OCI-LY1 (cell line): ENCODE data around the gene MAPK1IP1L.
"Not testable (repeated sequence)": the region's sequence is repeated elsewhere in the genome, so short reads cannot be mapped to it uniquely, and the experiment has no call there.

Experiments
- H2AFZ ChIP-seq: fragments of 200-600 bp; sonication (generic), shearing (Covaris generic); 2 replicates; pipeline ENCODE4 v1.6.0; 2014; ENCODE audit warnings: antibody characterized with exemption, mild to moderate bottlenecking, low read length
- H3F3A ChIP-seq: fragments of 200-600 bp; sonication (generic), shearing (Covaris generic); 2 replicates; pipeline ENCODE4 v1.6.0; 2014; ENCODE audit warnings: mild to moderate bottlenecking, antibody characterized with exemption, low read length, moderate library complexity; ENCODE audit not compliant: insufficient read depth
- H3K27ac ChIP-seq: fragments of 200-600 bp; sonication (generic); 2 replicates; pipeline ENCODE4 v1.5.1; 2014; ENCODE audit warnings: low read length, mixed run types, mild to moderate bottlenecking, low read depth; ENCODE audit not compliant: poor library complexity, severe bottlenecking
- H3K27me3 ChIP-seq: fragments of 200-600 bp; sonication (generic); 2 replicates; pipeline ENCODE4 v1.6.0; 2014; ENCODE audit warnings: antibody characterized with exemption, mild to moderate bottlenecking, low read length, moderate library complexity; ENCODE audit not compliant: insufficient read depth
- H3K36me3 ChIP-seq: fragments of 200-600 bp; sonication (generic); 2 replicates; pipeline ENCODE4 v1.6.1; 2014; ENCODE audit warnings: mild to moderate bottlenecking, antibody characterized with exemption, low read length, moderate library complexity, mixed read lengths; ENCODE audit not compliant: insufficient read depth
- H3K4me1 ChIP-seq: fragments of 200-600 bp; sonication (generic); 2 replicates; pipeline ENCODE4 v1.5.1; 2014; ENCODE audit warnings: mild to moderate bottlenecking, low read length, moderate library complexity; ENCODE audit not compliant: insufficient read depth, severe bottlenecking
- H3K4me2 ChIP-seq: fragments of 200-600 bp; sonication (generic), shearing (Covaris generic); 2 replicates; pipeline ENCODE4 v1.6.1; 2014; ENCODE audit warnings: low read length
- H3K4me3 ChIP-seq: fragments of 200-600 bp; sonication (generic); 2 replicates; pipeline ENCODE4 v1.5.1; 2014; ENCODE audit warnings: low read length, low read depth, mild to moderate bottlenecking, mixed read lengths; ENCODE audit not compliant: poor library complexity, severe bottlenecking
- H3K79me2 ChIP-seq: fragments of 200-600 bp; shearing (Covaris generic); 2 replicates; pipeline ENCODE4 v1.6.1; 2016; ENCODE audit warnings: mixed run types, low read length, mixed read lengths; ENCODE audit not compliant: insufficient read depth
- H3K9ac ChIP-seq: fragments of 200-600 bp; sonication (generic), shearing (Covaris generic); 2 replicates; pipeline ENCODE4 v1.6.1; 2014; ENCODE audit warnings: mild to moderate bottlenecking, low read length, mixed read lengths
- H3K9me2 ChIP-seq: fragments of 200-600 bp; sonication (generic), shearing (Covaris generic); 2 replicates; pipeline ENCODE4 v1.6.1; 2014; ENCODE audit warnings: low read depth, mild to moderate bottlenecking, low read length, mixed read lengths
- H3K9me3 ChIP-seq: fragments of 200-600 bp; shearing (Covaris generic); 2 replicates; pipeline ENCODE4 v1.6.1; 2014; ENCODE audit warnings: low read length, mixed read lengths
- H4K20me1 ChIP-seq: fragments of 200-600 bp; sonication (generic), shearing (Covaris generic); 2 replicates; pipeline ENCODE4 v1.6.0; 2016; ENCODE audit warnings: mild to moderate bottlenecking, low read length; ENCODE audit not compliant: insufficient read depth
- CTCF ChIP-seq: fragments of 200-600 bp; sonication (generic), shearing (Covaris generic); IDR thresholded peaks from 2 replicates; pipeline ENCODE4 v1.5.1; 2017; ENCODE audit warnings: mild to moderate bottlenecking, antibody characterized with exemption, low read length, moderate library complexity, mixed read lengths
- EZH2 ChIP-seq: fragments of 200-600 bp; sonication (generic), shearing (Covaris generic); IDR thresholded peaks from 2 replicates; pipeline ENCODE4 v1.8.0; 2017; ENCODE audit warnings: borderline replicate concordance, mixed run types, mild to moderate bottlenecking, antibody characterized with exemption, low read length, moderate library complexity, mixed read lengths

Gene MAPK1IP1L

GRCh38 chr14:55059333-55059732, 7.9 kb downstream of the MAPK1IP1L start:
- no peak overlapping the region for H3K4me3 ChIP-seq
- H3K27ac ChIP-seq: no peak overlapping the region
- no peak overlapping the region for H3K9ac ChIP-seq
- no peaks in the 10 kb centered on the region for H3K9me3 ChIP-seq
- no peaks in the 10 kb centered on the region for H3K9me2 ChIP-seq
- TF ChIP-seq EZH2 (no peak), CTCF (no peak)
- H3K4me2 ChIP-seq: no peak overlapping the region
- peaks cover 62% of the 10 kb centered on the region for H3K79me2 ChIP-seq
- H3K27me3 ChIP-seq: no peaks in the 10 kb centered on the region
- H4K20me1 ChIP-seq: no peaks in the 10 kb centered on the region
- H3K36me3 ChIP-seq: peaks cover 79% of the 10 kb centered on the region
- H2AFZ ChIP-seq: no peak overlapping the region
- no peaks in the 10 kb centered on the region; the same call in 1 of the 2 replicates for H3F3A ChIP-seq
- no peaks in the 10 kb centered on the region for H3K4me1 ChIP-seq

GRCh38 chr14:55062517-55063351, 11.3 kb downstream of the MAPK1IP1L start:
- H3F3A ChIP-seq: no peaks in the 10 kb centered on the region; the same call in 1 of the 2 replicates
- H3K4me3 ChIP-seq: no peak overlapping the region
- H3K36me3 ChIP-seq: peaks cover 75% of the 10 kb centered on the region
- no peak overlapping the region for H3K9ac ChIP-seq
- TF ChIP-seq CTCF (no peak), EZH2 (no peak)
- peaks cover 29% of the 10 kb centered on the region for H3K79me2 ChIP-seq
- H3K27me3 ChIP-seq: no peaks in the 10 kb centered on the region
- no peak overlapping the region for H3K4me2 ChIP-seq
- no peaks in the 10 kb centered on the region for H3K4me1 ChIP-seq
- H3K27ac ChIP-seq: no peak overlapping the region
- no peaks in the 10 kb centered on the region for H4K20me1 ChIP-seq
- no peak overlapping the region for H2AFZ ChIP-seq
- no peaks in the 10 kb centered on the region for H3K9me3 ChIP-seq
- H3K9me2 ChIP-seq: no peaks in the 10 kb centered on the region

- H4K20me1 ChIP-seq, H3K9ac ChIP-seq, H3K4me2 ChIP-seq, H3K4me1 ChIP-seq, H3K27me3 ChIP-seq, H3K9me3 ChIP-seq, H3K9me2 ChIP-seq, H3K27ac ChIP-seq, H2AFZ ChIP-seq, H3K4me3 ChIP-seq, H3F3A ChIP-seq: not testable (repeated sequence)
- H3K36me3 ChIP-seq: peaks cover 63% of the 10 kb centered on the region
- H3K79me2 ChIP-seq: peaks cover 11% of the 10 kb centered on the region
Measured at GRCh38 chr14:55064896-55065295, 13.4 kb downstream of the MAPK1IP1L start.

GRCh38 chr14:55065411-55065810, 14.0 kb downstream of the MAPK1IP1L start:
- no peak overlapping the region for H3K9ac ChIP-seq
- no peaks in the 10 kb centered on the region for H3K4me1 ChIP-seq
- no peak overlapping the region for H3K27ac ChIP-seq
- no peaks in the 10 kb centered on the region for H3K9me3 ChIP-seq
- no peak for TF ChIP-seq CTCF
- TF ChIP-seq EZH2: no peak
- no peaks in the 10 kb centered on the region for H3K27me3 ChIP-seq
- H3K4me3 ChIP-seq: no peak overlapping the region
- H4K20me1 ChIP-seq: no peaks in the 10 kb centered on the region
- H3K4me2 ChIP-seq: no peak overlapping the region
- H3K36me3 ChIP-seq: peaks cover 60% of the 10 kb centered on the region
- no peaks in the 10 kb centered on the region; the same call in 1 of the 2 replicates for H3F3A ChIP-seq
- H2AFZ ChIP-seq: no peak overlapping the region
- H3K79me2 ChIP-seq: peaks cover 9% of the 10 kb centered on the region
- no peaks in the 10 kb centered on the region for H3K9me2 ChIP-seq
